Activated CD8-positive, alpha-beta memory T cell treated with anti-CD3 and anti-CD28 coated beads for 24 hours (primary cell): ENCODE data around the gene IRF2BPL.

Experiments
- DNase-seq: peaks from one replicate; pipeline ENCODE4 v3.0.0-alpha.2; 2020

The IRF2BPL gene

GRCh38 chr14:77009014-77009413 lies 19.5 kb downstream of the IRF2BPL start:
- no peak for DNase-seq

DNA sequence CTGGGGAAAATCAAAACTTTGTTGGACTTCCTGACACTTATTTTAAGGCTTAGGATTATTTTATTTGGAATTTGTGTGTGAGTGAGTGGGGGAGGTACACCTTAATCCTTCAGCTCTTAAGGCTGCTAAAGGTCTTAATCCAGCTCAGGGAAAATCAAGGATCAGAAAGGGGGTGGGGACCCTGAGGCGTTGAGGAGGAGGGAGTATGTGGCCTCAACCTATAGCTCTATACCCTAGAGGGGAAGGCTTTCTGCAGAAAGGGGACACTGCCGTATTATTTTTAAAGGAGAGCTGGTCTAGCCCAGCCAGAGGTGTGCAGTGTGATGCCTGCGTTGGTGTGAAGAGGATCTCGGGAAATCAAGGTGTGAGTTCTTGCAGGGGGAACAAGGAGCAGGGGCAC lies 20.0 kb downstream of the IRF2BPL start:
- no peak for DNase-seq

GRCh38 chr14:77007975-77008421 lies 20.5 kb downstream of the IRF2BPL start:
- DNase-seq = no peak

- DNase-seq = no peak
Measured at GRCh38 chr14:77007183-77007974, 21.1 kb downstream of the IRF2BPL start.

DNA sequence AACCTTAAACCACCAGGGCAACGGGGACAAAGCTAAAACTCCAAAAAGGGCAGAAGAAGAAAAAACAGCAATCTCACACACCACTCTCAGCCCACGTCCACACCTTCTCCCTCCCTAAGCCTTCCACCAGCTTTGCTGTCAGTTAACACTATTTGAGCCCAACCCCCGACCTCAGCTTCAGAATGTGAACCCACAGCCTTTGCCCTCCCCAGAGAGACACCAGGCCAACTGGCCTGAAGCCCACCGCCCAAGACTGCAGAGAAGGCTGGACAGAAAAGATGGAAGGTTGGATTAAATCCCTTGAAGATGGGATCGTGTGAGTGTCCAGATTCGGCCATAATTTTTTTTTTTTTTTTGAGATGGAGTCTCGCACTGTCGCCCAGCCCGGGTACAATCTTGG lies 22.4 kb downstream of the IRF2BPL start:
- no peak for DNase-seq

DNA sequence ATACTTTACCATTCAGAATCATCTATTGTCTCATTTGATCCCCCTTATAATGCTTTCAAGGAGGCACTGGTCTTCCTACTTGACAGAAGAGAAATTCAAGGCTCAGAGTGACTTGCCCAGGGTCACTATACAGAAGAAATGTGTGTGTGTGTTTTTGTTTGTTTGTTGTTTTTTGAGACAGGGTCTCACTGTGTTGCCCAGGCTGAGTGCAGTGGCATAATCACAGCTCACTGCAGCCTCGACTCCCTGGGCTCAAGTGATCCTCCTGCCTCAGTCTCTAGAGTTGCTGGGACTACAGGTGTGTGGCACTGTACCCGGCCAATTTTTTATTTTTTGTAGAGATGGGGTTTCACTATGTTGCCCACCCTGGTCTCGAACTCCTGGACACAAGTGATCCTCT lies 22.9 kb downstream of the IRF2BPL start:
- DNase-seq = no peak

DNA sequence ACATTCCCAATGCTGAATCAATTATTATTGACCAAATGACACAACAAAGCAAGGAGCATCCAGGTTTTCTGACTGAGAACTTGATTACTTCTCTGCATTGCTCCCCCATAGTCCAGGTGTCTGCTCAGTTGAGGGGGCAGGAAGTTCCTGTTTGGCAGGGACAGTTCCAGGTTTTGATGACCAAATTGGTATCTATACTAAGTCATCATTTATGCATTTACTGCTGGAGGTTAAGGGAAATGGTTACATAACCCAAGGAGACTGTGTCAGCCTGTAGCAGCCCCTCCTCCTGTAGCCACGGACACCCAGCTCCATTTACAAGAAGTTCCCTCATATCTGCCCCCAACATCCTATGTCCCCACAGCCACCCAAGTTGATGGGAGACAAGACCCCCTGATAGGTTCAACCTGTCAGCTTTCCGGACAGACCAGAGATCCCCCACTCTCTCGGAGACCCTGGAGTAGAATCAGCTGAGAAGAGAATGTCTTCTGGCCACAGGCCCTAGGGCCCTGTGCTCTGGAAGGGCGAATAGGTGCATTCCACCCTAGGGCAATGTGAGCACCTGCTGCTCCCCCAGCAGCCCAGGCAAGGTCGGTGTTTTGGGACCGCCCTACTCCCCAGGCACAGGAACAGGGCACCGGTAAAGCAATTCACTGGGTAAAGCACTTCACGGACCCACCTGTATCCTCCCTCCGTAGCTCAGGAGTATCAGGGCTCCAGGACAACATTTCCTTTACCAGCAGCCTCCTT lies 23.6 kb downstream of the IRF2BPL start:
- no peak for DNase-seq

GRCh38 chr14:77003960-77004710 lies 24.4 kb downstream of the IRF2BPL start:
- no peak for DNase-seq

GRCh38 chr14:77002889-77003288 lies 25.6 kb downstream of the IRF2BPL start:
- no peak for DNase-seq

- DNase-seq = no peak
Measured at GRCh38 chr14:77002335-77002734, 26.2 kb downstream of the IRF2BPL start.

GRCh38 chr14:77000340-77001270 lies 27.9 kb downstream of the IRF2BPL start:
- DNase-seq = no peak

DNA sequence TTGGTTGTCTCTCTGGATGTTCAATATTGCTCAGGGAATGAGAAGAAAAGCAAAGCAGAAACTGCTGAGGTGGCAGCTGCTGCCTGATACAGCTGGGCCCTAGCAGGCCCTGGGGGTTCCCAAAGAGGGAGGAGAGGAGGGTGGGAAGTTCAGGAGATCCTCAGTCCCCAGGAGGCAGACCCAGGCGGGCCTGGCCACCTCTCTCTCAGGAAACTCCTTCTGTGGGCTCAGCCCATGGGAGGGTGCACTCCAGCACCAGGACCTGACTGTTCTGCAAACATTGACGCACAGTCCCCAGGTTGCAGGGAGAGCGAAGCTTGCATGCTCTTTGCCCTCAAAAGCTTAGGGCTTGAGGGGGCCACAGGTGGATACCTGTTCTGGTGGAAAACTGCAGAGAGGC lies 29.6 kb downstream of the IRF2BPL start:
- DNase-seq = no peak

DNA sequence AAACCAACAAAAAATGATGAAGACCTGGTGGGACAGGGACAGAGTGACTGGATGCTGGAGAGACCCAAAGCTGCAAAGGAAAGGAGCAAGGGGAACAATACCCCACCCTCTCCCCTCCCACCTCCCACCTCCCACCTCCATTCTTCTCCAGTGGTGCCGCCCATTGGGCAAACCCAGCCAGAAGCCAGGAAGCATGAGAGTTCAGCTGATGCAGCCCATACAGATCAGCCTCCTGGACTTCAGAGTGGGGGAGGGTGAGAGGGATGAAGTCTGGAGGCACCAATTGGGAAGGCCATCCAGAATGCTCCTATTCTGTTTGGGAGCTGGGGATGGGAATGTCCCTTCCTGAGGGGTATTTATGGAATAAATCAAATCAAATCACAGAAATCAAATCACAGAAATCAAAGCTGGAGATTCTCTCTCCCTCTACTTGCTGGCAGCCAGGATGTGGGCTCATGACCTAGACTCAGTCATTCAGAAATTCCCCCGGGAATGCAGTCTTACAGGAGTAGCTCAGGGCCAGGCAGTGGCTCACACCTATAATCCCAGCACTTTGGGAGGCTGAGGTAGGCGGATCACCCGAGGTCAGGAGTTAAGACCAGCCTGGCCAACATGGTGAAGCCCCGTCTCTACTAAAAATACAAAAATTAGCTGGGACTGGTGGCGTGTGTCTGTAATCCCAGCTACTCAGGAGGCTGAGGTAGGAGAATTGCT lies 31.1 kb downstream of the IRF2BPL start:
- no peak for DNase-seq

- no peak for DNase-seq
Measured at GRCh38 chr14:76996563-76997146, 31.9 kb downstream of the IRF2BPL start.

DNA sequence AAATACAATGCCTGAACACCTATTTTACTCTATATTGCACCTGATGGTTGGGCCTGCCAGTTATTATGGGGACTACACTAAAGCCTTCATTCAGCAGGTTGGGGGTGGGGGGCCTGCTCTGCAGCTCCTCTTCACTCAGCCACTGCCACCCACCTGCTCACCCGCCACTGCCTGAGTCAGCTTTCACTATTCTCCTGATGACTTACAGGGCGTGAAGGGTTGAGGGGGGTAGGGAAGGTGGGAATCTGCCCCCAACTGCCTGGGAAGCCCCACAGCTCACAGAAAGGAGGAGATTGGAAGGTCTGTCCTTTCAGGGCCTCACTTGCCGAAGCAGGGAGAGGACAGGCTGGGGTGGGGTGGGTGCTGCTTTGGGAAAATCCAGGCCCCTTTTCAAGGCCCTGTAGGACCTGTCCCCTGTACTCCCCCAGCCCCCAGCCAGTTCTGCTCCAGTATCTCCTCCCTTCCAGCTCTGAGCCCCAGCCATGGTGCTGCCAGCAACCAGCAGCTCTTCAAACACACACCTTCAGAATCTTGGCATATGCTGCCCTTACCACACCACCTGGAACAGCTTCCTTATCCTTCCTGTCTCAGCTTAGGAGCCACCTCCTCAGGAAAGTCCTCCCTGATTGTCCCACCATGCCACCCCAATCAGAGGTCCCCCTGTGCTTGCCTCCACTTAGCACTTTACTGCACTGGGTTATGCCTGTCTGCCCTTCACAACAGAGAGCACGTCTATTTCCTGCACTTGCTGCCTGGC lies 33.1 kb downstream of the IRF2BPL start:
- no peak for DNase-seq

GRCh38 chr14:76993752-76994151 lies 34.8 kb downstream of the IRF2BPL start:
- no peak for DNase-seq

DNA sequence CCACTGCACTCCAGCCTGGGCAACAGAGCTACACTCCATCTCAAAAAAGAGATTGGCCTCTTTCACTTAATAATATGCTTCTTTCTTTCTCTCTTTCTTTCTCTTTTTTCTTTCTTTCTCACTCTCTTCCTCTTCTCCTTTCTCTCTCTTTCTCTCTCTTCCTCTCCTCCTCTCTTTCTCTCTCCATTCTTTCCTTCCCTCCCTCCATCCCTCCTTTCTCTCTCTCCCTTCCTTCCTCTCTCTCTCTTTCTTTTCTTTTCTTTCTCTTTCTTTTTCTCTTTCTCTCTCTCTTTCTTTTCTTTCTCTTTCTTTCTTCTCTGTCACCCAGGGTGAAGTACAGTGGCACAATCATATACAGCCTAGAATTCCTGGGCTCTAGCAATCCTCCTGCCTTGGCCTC lies 38.4 kb downstream of the IRF2BPL start:
- DNase-seq = no peak

DNA sequence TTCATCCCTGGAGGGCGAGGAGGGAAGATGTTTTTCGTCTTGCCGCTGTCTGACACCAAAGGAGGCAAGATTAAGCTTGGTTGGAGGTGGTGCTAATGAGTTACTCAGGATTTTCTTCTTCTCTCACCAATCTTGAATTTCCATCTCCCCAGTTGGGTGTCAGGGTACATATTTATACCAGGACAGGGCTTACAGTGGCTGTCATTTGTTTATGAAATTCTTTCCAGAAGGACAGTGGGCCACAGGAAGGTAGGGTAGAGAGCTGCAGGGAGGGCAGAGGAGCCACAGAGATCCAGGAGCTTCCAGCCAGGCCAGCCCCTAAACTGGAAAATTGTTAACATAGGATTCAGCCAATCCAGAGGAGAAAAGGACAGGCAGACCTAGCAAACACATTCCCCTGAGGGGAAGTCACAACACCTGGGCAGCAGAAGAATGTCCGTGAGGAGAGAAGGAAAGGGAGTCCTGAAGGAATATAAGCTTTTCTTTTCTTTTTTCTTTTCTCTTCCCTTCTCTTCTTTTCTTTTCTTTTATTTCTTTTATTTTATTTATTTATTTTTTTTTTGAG lies 40.5 kb downstream of the IRF2BPL start:
- DNase-seq = no peak

DNA sequence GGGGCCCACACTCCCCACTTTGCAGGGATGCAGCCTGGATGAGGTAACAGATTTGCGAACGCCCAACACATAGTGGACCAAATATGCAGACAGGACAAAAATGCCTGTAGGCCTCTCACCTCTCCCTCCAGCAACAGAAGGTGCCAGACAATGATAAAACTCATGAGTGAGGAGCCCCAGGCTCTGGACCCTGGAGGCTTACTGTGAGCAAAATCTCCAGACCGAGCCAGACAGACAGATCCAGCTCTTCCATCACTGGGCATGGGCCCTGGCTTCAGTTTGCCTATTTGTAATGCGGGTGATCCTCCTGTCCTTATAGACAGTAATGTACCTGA lies 42.3 kb downstream of the IRF2BPL start:
- DNase-seq = no peak

DNA sequence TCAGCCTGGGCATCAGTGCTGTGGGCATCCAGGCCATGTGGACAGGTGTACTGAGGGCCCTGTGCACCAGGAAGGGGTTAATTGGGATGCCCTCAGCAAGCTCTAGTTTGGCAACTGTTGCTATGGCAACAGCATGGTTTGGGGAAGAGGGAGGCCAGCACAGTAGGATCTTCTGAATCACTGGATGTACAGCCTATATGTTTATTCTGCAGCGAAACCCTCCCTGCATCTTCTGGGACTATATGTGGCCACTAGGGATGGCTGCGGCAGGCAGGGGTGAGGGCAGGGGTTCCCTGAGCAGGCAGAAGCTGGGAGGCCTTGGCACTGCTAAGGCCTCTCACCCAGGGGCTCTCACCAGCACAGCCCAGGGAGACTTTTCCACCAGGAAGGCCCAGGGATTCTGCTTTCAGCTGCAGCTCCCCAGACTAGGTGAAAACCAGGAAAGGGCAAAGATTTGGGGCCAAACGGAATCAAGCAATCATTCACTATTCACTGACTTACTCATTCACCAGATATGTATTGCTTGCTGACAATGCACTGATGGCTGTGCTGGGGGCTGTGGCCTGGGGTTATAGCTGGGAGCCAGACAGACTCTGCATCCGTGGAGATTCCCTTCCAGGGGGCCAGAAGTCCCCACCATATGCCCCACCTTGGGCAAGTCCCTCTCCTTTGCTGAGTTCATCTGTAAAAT lies 42.8 kb downstream of the IRF2BPL start:
- DNase-seq = no peak
